ENCODE measurements around the gene BCKDHB.

BCKDHB gene

DNA sequence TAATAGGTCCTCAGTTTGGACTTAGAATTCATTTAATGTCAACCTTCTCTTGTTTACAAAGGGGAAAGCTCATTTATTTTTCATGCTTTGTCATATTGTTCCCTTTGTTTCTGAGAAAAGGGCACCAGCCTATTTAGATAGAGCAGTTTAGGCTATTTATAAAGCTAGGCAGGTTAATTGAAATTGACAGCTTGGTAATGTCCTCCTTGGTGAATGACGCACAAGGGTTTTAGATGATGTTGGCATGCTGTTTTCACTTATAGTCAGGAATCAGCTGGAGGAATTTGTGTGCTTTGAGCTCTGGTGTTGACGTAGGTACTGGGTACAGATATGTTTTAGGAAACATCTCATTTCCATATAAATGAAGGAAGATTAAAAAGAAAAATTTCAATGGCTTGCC is 45.2 kb downstream of the BCKDHB start:
- no peak for DNase-seq (ENCODE audit: low spot score)

DNA sequence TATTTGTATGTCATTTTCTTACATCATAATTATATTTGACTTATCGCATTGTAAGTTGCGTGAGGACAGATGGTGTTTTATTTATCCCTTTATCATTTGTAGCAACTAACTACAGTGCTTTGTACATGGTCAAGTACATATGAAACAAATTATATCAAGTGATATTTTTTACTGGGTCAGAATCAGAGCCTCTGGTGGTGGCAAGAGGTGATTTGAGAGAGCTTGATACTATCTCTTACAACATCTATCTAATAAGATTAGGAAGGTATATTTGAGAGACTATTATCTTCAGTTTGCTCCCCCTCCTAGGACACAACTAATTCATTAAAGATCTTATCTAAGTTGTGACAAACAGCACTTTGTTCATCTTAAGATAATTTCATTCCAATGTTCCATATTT is 47.7 kb downstream of the BCKDHB start:
- DNase-seq (ENCODE audit: low spot score): no peak

DNA sequence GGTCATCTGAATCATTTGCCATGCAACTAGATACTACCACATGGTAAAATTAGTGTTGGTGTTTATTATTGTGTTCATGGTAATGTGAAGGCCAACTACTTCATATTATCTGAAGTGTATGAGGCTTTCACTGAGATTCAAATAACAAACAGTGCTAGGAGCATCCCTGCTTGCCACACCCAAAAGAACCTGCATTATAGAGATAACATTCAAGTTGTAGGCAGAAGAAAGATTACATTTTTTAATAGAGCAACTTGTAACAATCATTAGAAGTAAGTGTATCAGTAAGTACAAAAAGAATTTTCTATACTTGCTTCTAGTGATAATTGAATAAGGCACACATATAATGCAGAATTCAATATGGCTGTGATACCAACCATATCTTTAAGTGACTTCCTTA is 49.8 kb downstream of the BCKDHB start:
- DNase-seq (ENCODE audit: low spot score): no peak

DNA sequence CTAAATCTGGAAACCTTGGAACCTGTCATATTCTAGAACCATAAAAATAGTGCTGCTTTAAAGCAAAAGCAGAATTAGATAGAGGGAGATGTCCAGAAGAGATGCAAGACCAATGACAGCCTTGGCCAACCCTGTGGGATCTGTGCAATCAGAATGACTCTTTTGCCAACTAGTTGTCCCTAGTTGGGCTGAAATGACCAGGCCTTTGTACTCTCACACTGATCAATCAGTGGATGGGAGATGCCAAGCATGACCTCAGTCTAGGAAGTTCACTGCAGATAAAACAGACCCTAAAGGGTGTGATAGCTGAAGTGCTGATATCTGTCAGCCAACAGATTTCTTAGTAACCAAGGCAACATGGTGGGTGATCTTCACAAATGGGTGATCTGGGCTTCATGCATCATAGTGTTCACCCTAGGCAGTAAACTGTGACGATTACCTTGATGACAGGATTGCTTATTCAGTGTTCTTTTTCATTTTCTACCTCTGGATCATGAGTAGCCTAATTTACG is 52.1 kb downstream of the BCKDHB start:
- no peak for DNase-seq (ENCODE audit: low spot score)

DNA sequence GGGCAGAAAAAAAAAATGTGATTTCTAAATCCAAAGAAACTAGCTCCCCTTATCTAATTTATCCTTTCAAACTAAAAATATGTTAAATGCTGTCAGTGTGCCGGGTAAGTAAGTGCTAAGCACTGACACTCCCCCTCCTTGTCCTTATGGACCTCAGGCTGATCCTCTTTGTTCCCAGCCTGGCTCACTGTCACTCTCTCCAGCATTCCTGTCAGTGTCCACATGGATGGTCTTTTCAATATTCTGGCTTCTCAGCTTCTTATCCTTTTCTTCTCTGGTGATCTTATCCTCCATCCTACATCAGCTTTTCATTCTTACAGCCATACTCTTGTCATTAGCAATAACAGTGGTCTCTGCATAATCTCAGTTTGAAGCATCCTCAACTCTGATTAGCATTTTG is 55.0 kb downstream of the BCKDHB start:
- DNase-seq (ENCODE audit: low spot score): no peak

DNA sequence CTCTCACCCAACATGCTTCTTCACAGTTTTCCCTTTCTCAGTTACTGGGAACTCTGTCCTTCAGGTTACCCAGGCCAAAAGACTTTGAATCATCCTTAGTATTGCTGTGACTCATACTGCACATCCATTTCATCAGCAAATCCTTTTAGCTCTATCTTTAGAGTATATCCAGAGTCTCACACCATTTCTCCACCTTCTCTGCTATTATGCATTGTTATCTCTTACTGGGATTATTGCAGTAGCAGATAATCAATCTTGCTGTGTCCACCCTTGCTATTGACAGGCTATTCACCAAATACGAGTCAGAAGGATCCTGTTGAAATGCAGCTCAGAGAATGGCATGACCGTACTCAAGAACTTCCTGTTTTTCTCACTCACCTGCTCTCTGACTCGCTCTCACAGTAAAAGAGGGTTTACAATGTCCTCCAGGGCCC is 57.3 kb downstream of the BCKDHB start:
- peak; percentile 30 for DNase-seq (ENCODE audit: low spot score)

DNA sequence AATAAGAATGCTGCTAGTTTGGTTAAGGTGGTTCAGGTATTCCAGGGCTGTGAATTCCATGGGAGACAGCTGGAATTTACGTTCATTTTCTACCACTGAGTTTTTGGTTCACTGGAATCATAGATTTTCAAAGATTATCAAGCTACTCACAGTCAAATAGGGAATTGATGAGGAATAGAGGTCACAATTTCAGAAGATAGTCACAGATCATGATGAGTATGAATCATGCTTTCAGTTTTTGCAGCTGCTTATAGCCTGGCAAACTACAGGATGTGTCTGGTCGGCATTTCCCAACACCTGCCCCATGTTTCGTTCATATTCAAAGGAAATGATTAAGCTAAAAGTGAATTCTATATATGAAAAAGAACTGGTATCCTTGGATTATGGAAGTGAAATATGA is 58.7 kb downstream of the BCKDHB start:
- DNase-seq (ENCODE audit: low spot score): no peak

DNA sequence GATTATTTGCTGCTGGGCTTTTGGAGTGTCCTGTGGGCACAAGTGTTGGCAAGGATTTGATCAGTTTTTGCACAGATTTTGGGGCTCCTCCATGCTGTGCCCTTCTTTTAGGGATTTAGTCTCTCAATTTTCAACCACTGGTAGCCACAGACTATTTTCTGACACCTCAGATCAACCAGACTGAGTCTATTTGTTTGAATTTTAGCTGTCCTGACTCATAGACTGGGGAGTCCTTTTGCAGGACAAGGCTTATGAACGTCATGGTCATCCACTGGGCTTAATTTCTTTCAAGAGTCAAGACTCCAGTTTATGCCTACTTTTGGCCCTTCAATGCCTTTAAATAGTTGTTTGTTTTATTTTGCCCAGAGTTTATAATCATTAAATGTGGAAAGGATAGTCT is 59.3 kb downstream of the BCKDHB start:
- DNase-seq (ENCODE audit: low spot score): no peak

DNA sequence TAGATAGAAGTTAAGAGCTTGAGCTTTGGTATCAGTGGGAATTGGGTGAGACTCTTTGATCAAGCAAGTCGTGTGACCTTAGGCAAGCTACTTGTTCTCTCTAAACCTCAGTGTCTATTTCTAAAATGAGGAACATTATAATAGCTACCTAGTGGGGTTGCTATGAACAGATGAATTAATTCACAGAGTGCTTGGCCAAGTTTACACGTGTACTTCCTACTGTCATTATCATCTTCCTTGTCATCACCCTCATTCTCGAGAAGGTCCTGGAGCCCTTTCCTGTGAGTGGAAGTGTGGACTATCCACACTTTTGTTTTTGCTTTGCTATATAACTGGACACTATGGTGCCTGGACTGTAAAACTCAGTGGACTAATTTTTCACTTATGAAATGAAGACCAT is 64.0 kb downstream of the BCKDHB start:
- no peak for DNase-seq (ENCODE audit: low spot score)

DNA sequence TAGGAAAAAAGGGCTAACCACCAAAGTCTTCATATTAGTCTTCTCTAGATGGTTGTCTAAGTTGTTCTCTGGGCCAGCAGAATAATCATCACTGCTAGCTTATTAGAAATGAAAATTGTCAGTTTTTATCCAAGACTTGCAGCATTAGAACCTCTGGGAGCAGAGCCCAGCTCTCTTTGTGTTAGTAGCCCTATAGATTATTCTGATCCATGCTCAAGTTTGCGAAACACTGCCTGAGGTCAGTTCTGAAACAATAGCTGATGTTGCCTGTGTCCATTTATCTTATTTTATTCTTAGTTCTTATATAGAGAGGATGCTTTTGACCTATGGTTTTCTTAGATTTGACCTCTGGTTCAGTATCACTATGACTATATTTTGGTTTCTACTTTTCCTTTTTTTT is 66.9 kb downstream of the BCKDHB start:
- DNase-seq (ENCODE audit: low spot score): no peak

DNA sequence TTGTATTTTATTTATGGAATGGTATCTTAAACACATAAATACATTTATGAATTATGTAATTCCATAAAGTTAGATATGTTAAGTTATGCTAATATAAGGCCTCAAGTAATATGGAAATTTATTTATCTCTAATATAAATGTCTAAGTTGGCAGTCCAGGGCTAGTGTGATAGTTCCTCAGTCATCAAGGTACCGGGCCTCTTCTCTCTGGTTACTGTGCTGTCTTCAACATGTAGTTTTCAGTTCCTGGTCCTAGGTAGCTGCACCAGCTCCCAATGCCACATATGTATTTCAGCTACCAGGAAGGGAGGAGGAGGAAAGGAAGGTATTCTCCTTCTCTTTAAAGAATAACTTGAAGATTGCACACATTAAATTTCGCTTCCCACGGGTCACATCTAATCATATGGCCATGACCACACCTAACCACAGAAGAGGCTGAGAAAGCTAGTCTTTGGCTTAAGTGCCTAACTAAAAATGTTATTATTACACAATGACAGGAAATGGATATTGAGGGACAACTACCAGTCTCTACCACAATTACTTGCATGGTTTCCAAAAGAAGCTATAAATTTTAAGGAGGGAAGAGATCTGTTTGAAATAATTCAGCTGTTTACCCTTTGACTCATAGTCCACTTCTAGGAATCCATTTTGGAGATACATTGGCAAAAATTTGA is 68.6 kb downstream of the BCKDHB start:
- no peak for DNase-seq (ENCODE audit: low spot score)

DNA sequence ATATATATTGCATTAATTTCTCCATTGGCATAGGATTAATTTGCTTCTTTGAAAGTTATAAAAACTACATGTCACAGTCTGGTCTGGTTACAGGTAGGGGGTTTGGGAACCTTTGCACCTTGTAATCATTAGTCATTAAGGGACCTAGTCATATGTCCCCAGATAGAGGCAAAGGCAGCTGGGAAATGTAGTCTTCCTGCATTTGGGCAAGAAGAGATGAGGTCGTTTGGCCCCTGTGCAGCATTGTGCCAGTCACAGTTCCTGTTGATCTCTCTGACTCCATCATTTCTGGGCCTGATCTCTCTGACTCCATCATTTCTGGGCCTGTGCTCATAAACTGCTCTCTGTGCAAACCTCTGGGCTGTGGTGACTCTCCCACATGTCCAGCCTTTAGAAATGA is 73.2 kb downstream of the BCKDHB start:
- DNase-seq (ENCODE audit: low spot score): no peak

DNA sequence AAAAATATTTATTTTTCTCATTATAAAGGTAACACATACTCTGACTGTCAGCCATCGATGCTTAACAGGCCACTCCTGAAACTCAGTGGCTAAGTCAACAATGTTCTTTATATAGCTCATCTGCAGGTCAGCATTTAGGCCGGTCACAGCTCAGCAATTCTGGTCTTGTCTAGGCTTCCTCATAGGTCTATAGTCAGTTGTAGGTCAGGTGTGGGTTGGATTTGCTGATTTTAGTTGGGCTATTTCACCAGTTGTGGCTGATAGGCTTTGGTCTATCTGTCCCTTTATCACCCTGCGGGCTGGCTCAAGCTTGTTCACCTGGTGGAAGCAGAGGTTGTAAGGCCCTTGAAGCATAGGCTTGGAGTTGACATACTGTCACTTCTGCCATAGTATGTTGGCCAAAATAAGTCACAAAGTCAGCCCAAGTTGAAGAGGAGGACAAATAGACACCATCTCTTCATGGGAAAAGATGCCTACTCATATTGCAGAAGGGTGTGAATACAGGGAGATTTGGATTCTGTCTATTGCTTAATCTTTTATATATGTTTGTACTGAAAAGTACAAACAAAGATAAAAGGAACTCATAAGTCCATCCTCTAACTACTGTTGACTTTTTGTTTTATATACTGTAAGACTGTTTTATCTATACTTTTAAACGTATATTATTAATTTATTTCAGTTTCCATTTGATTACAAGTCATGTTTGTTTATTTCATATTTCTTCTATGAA is 75.0 kb downstream of the BCKDHB start:
- DNase-seq (ENCODE audit: low spot score): no peak

DNA sequence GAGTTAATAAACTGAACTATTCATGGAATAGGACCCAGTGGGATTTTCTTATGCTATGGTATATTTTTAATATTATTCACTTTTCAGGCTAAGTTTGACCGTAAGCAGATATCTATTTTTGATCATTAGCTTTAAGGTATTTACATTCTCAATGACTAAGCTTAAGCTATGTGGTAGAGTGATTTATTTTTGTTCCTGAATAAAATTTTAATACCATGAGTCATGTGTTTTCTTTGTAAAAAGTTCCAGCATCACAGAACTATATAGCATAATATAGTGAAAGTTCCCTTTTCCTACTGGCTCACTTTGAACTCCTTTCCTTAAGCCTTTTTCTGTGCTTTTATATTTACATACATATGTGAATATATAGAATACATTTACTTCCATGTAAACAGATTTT is 75.8 kb downstream of the BCKDHB start:
- no peak for DNase-seq (ENCODE audit: low spot score)

DNA sequence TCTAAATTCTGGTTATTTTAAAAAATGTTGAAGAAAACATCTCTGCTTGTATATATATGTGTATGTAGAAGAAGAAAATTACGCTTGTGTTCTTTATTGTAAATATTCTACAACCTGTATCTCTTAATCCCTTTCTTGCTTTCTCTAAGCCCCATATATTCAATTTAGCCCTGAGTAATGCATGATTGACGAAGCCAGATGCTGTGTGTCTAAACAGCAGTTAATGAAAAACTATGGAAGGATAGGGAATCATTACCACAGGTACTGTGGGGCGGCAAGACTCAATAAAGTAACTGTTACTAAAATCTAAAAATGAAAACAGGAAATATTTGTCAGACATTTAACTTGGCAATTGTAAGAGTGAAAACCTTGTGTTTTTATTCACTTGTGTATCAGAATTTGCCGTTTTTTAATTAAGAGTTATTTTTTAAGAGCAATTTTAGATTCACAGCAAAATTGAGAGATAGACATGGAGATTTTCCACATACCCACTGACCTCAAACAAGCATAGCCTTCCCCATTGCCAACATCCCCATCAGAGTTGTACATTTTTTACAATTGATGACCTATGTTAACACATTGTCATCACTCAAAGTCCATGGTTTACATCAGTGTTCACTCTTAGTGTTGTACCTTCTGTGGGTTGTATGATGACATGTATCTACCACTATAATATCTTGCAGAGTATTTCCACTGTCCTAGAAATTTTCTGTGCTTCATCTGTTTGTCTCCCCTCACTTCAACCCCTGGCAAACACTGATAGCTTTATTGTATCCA is 76.7 kb downstream of the BCKDHB start:
- no peak for DNase-seq (ENCODE audit: low spot score)

DNA sequence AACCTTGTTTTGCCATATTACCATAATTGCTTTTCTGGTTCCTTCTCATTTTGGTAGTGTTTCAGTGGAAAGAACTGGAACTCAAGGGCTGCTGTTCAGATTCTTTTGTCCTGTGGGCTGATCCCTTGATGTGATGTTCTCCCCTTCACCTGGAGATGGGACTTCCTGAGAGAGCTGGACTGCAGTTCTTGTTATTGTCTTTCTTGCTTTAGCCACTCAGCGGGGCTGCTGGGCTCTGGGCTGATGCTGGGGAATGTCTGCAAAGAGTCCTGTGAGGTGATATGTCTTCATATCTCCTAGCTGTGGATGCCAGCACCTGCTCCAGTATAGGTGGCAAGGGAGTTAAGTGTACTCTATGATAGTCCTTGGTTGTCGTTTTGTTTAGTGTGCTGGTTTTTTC is 79.0 kb downstream of the BCKDHB start:
- no peak for DNase-seq (ENCODE audit: low spot score)

DNA sequence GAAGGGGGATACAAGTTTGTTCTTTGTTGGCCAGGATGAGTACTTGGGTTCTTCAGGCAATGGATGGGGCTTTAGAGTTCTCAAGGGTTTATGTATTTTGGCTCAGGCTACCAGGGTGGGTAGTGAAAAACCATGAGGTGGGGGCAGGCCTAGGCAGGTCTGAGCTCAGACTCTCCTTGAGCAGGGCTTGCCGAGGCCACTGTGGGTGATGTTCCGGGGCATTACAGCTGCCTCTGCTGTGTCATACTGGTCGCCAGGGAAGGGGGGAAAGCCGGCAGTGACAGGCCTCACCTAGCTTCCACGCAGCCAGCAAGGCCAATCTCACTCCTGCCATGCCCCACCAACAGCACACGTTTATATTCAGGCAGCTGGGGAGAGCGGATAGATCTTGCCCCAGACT is 79.6 kb downstream of the BCKDHB start:
- no peak for DNase-seq (ENCODE audit: low spot score)

DNA sequence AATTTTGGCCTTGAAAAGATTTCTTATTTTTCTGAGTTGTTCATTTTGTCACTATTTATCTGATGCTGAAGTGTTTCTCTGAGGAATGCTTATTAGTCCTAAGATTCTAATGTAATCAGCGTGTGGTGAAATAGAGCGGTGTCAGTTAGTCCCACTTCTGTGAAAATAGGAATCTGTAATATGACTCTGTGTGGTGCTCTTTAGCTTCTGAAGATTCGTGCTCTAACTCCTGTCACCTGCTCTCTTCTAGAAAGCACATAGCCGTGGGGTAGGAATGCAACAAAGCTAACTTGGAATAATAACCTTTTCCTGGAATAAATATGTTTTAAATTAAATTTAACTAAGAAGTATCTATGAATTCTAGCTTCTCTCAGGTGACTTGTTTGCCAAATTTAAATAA is 90.4 kb downstream of the BCKDHB start:
- DNase-seq (ENCODE audit: low spot score): no peak

DNA sequence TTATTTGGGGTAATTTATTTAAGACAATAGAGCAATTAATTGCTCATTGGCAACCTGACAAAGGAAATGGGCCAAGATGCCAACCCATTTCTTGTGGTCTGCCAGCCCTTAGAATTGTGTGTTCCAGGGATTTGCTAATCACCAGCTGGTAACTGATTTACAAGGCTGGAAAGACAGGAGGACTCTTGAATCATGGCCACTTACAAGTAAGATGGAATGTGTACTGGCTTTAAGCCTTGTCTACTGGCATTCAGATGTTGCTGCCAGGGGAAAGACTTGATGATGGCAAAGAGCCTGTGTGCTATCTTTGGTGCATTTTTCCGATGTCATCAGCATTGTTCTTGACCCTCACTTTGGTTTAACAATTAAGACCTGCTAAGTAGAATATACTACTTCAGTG is 91.0 kb downstream of the BCKDHB start:
- no peak for DNase-seq (ENCODE audit: low spot score)

DNA sequence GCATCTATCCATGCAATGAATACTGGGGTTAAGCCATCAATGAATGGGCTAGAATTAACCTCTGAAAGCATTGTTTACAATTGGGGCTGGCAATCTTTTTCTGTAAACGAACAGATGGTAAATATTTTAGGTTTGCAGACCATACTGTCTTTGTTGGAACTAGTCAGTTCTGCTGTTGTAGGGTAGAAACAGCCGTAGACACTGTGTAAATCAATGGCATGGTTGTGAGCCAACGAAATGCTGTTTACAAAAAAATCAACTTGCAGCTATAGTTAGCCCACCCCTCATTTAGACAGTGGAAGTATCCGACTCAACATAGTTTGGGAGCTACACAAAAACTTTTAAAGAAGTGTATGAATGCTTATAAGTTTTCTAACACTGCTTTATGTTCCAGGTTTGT is 91.5 kb downstream of the BCKDHB start:
- DNase-seq (ENCODE audit: low spot score): no peak

DNA sequence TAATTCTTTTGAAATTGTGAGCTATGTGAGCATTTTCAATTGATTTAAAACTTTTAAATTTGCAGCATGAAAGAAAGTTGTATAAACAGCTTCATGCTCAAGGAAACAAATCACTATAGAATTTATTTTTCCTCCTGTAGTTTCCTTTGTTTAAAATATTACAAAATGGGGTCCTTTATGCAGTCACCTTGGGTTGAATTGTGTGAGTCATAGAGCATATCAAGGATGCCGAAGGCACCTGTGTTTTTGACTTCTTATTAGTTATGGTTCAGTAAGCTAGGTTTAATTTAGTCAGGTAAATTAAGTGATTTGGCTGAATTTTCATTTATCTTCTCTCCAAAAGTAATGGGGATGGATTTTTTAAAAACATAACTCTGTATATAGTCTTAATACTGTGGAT is 96.8 kb downstream of the BCKDHB start:
- no peak for DNase-seq (ENCODE audit: low spot score)

DNA sequence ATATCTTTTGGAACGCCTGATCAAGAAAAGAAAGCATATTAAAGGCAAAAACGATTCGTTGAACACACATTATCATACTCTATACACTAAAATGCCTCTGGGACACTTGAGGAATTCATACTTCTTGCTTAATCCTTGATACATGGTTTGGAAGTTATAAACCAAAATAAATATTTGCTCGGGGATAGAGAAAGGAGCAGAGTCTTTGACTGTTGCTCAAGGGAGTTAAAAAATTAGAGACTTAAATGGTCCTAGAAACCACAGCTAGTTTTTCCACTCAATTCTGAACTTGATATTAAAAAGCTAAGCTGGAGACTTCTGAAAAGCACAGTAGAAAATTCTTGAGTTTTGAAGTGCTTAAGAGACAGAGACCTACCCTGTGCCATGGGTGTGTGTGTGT is 98.9 kb downstream of the BCKDHB start:
- no peak for DNase-seq (ENCODE audit: low spot score)

DNA sequence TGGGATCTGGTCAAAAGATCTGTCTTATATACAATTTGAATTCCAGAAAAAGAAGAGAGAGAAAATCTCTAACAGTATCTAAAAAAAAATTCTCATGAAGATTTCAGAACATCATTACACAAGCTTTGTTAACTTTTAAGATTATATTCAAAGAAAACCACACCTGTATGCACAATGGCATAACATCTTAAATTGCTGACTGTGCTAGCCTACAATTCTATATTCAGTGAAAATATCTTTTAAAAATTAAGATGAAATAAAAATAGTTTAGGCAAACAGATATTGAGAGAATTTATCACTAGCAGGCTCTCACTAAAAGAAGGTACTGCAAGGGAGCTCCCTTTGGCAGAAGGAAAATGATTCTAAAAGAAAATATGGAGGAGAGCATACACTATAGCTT is 100.3 kb downstream of the BCKDHB start:
- DNase-seq (ENCODE audit: low spot score): no peak

Data from NAMALWA (cell line).